NCI-H2171 treated with DMSO at 0.1 percent for 48 hours (cell line): ENCODE measurements around the gene TRPC4AP.

Source experiments
- DNase-seq: peaks from one replicate; lab custom pipeline; 2025; lab: John Stamatoyannopoulos, UW

The TRPC4AP gene

DNA sequence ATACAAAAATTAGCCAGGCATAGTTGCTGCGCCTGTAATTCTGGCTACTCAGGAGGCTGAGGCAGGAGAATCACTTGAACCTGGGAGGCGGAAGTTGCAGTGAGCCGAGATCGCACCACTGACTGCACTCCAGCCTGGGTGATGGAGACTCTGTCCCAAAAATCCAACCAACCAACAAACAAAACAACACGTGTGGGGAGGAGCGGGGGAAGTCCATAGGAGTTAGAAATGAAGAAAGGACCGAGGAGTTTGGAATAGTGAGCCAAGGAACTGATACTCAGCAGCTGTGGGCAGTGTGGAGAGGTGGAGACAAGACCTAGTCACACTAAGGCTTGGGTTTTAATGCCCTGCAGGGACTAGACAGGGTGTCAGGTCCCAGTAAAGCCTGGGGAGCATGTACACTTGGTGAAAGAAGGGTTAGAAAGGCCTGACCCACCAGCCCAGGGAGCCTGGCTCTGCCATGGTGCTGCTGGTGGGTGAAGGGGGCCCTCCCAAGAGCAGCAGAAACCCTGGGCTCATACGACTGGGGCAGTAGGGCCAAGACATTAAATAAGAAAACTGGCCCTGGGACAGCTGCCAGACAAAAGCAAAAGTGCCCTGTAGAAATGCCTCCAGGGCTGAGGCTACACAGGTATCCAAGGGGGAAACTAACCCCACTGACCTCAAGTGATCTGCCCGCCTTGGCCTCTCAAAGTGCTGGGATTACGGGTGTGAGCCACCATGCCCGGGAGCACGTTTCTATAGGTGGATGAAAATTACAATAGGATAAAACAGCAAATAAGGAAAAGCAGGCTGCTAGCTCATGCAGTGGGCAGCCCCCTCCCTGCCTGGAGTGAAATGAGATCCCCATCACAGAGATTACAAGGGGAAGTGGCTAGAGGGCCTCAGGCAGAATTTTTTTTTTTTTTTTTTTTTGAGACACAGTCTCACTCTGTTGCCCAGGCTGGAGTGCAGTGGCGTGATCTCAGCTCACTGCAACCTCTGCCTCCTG is 78.9 kb downstream of the TRPC4AP start:
- DNase-seq: no peak

GRCh38 chr20:35012227-35013069 is 80.2 kb downstream of the TRPC4AP start:
- no peak for DNase-seq

DNA sequence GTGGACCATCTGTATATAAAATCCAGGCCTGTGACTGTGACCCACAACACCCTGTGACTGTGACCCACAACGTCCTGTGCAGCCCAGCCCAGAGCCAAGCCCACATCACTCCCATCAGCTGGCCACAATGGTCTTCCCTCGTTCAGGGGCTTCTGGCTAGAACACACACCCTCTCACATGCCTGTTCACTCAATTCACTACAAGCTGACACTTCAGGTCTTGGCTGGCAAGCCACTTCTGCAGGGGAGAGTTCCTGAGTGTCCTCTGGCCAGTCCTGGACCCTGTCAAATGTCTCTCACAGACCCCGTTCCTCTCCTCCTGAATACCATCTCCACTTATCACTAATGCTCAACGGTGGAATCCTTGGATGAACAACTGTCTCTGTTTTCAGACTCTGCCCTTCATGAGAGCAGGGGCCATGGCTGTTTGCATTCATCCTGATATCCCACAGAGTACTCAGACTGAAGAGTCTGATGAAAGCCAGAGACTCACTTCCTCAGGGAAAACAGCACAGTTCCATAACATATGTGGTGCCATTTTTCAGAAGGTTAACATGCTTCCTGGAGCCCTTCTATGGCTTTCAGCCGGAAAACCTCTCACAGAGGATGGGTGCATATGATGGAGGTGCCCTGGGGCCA is 80.9 kb downstream of the TRPC4AP start:
- no peak for DNase-seq

DNA sequence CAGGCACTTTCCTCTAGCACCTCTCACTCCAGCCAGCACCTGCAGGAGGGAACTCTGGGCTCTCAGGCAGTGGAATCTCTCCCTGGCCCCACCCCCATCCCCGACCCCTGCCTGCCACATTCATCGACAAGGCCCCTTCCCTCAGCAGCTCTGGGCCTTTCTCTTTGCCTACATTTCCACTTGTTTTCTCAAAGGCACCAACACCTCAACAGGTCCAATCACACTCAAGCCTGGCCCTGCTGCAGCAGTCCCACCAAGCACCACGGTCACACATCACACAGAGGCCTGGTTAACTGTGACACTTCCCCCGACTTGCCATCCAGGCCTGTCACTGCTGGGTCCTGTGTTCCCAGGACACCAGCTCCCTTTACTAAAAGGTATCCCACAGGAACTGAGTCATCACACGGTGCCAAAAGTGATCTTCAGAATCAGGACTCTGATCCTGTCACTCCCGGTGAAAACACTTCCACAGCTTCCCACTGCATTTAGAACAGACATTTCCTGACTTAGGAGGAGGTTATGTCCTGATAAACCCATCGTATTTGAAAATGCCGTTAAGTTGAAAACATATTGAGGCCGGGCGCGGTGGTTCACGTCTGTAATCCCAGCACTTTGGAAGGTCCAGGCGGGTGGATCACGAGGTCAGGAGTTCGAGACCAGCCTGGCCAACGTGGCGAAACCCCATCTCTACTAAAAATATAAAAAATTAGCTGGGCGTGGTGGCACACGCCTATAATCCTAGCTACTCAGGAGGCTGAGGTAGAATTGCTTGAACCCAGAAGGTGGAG is 82.0 kb downstream of the TRPC4AP start:
- no peak for DNase-seq

DNA sequence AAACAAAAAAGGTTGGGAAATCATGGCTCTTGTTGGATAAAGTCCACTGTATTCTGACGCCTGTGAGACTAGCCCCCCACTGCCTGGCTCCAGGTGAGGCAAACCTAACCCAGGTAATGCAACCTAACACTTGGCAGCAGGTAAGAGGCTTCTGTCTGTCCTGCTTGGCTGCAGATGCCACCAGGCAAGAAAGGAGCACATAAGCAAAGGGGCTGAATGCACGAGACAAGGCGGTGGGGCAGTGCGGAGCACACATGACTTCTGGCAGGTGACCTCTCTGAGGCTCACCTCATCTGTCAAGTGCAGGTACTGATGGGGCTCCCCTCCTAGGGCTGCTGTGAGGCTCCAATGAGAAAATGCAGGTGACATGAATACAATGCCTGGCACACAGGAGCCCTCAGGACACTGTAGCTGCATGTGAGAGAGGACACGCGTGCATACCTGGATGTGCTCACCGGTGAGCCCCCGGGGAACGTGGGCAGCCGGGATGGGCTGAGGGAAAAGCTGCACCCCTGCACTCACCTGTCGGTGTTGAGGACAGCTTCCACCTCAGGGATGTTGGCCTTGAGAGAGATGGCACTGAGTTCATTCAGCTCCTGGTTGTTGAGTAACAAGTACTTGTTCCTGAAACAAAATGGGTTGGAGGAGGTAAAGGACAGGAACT is 82.8 kb downstream of the TRPC4AP start:
- DNase-seq: no peak

DNA sequence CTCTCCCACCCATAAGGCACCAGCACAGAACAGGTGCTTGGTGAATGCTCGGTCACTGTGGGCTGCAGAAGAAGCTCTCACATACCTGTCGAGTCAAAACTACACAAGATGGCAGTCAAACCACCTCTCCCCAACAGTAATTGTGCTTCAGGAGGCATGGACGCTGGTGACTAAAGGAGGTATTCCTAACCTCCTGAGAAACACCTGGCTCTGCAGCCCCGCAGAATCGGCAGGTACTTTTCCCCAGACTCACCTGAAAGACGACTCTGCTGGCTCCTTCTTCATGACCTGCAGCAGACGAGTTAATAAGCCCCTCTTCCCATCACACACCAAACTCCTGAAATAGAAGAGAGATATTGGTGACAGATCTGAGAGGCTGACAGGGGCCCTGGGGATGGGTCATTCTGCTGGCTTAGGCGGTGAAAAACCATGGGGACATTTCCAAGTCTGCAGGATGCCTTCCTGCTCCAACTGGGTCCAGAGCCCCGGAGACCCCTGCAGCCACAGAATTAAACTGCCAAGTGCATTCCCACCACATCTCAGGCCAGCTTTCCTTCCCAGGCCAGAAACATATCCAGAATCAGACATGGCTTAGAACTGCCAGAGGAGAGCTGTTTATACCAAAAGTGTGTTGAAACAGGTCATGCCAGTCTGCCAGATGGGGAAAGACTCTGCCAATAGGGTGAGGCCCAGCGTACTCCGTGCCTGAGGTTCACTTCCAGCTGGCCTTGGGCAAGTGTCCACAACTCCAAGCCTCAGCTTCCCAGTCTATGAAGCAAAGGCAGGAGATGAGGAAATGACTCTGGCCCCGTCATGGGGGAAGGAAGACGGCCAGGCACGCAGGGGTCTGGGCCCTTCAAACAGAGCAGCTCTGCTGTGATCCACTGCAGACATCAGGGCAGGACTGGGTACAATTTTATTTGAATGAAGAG is 83.9 kb downstream of the TRPC4AP start:
- DNase-seq: no peak

GRCh38 chr20:35007891-35008290 is 84.7 kb downstream of the TRPC4AP start:
- no peak for DNase-seq

DNA sequence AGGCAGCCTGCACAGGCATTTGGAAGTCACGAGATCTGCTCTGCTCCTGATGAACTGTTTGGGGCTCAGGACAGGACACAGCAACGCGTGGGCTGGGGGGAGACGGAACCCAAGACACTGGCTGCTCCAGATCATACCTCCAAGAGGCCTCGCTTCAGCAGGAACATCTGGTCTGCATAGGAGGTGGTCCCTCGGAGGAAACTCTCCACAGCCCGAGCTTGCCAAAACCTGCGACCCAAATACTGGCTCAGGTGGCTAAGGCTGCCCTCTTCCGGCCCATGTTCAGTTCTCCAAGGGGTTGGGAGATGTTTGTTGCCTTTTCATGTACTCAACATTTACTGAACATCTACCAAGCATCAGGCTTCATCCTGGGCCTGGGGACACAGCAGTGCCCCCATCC is 85.2 kb downstream of the TRPC4AP start:
- no peak for DNase-seq

- no peak for DNase-seq
Measured at GRCh38 chr20:35006531-35006971, 86.1 kb downstream of the TRPC4AP start.

GRCh38 chr20:35006009-35006408 is 86.6 kb downstream of the TRPC4AP start:
- DNase-seq: no peak

- DNase-seq: no peak
Measured at GRCh38 chr20:35005463-35005961, 87.1 kb downstream of the TRPC4AP start.

GRCh38 chr20:35004749-35005462 is 87.7 kb downstream of the TRPC4AP start:
- DNase-seq: no peak

- no peak for DNase-seq
Measured at GRCh38 chr20:35004051-35004725, 88.4 kb downstream of the TRPC4AP start.

- DNase-seq: no peak
Measured at GRCh38 chr20:35003211-35004031, 89.2 kb downstream of the TRPC4AP start.

- no peak for DNase-seq
Measured at GRCh38 chr20:35002426-35003210, 90.0 kb downstream of the TRPC4AP start.

- no peak for DNase-seq
Measured at GRCh38 chr20:35001596-35002362, 90.8 kb downstream of the TRPC4AP start.
